ENCODE measurements around the gene DCAF5. TPM values are rescaled to one million over a fixed set of nuclear protein-coding genes. Genes with fewer than 3 reads are reported as not detected.

DCAF5 gene
- total and polyA plus RNA-seq, 2 experiments from 2014 or later = 50.0 to 58.2 TPM

DNA sequence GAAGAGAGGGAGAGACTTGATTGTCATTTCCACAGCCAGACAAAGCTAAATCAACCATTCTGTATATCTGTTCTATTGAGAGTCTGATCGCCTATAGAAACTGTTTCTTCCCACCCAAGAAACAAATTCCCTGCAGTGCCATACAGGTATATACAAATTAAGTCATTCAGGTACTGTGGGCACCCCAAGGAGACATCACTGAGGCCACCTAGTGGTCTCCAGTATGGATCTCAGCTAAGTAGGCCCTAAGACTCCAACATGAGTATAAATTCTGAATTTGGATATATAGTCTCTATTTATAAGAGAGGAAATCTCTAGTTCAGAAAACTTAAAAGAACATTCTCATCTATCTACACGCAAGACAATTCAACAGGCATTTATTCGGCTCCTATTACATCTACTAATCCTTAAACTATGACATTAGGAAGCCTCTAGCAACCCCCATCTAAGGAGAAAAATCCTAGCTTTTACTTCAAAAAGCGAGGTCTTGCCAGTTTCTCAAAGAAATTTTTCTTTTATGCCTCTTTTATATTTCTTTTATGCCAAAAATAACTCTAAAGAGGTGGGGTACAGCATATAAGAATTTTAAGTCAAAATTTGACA lies 62.6 kb downstream of the DCAF5 start:
- Histone ChIP-seq H3K36me3 (peaks cover 31% of the 10 kb centered on the region), H3K27ac (no peak overlapping the region), H3K9me3 (ENCODE audit: low read depth) (no peaks in the 10 kb centered on the region), H3K4me3 (no peak overlapping the region), H3K4me1 (ENCODE audit: low read depth) (peaks cover 20% of the 10 kb centered on the region), H3K27me3 (no peaks in the 10 kb centered on the region)
- peak; percentile 76 for TF ChIP-seq CTCF (IDR thresholded peaks at IDR 0.05; ENCODE audit: low read depth, low read length)
- DNase-seq (ENCODE audit: low read depth in 1 of 2, low spot score in 1 of 2) = peak; percentile 45 to 53

GRCh38 chr14:69089046-69089445 lies 63.9 kb downstream of the DCAF5 start:
- H3K4me3 ChIP-seq = no peak overlapping the region
- no peak overlapping the region for H3K27ac ChIP-seq
- TF ChIP-seq CTCF (IDR thresholded peaks at IDR 0.05; ENCODE audit: low read depth, low read length) = no peak
- H3K9me3 ChIP-seq (ENCODE audit: low read depth) = no peaks in the 10 kb centered on the region
- peaks cover 39% of the 10 kb centered on the region for H3K36me3 ChIP-seq
- peaks cover 10% of the 10 kb centered on the region for H3K4me1 ChIP-seq (ENCODE audit: low read depth)
- no peaks in the 10 kb centered on the region for H3K27me3 ChIP-seq
- DNase-seq (ENCODE audit: low read depth in 1 of 2, low spot score in 1 of 2) = no peak

DNA sequence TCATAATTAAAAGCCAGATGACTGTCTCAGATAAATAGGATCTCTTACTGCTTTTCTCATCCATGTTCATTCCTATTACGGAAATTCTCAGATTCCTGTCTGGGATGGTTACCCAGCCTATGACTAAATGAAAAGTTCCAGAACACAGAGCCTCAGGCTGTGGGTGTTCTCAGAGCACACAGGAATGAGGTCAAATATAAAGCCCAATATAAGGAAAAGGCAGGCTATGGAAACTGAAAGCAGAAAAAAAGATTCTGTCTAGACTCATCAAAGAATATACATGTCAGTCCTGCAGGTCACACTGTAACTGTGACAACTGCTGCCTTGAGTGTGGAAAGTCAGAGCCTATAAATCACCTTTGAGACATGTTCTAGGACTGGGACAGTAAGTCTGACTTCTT lies 64.3 kb downstream of the DCAF5 start:
- Histone ChIP-seq H3K4me3 (no peak overlapping the region), H3K4me1 (ENCODE audit: low read depth) (peaks cover 5% of the 10 kb centered on the region), H3K36me3 (peaks cover 40% of the 10 kb centered on the region), H3K27me3 (no peaks in the 10 kb centered on the region), H3K9me3 (ENCODE audit: low read depth) (no peaks in the 10 kb centered on the region), H3K27ac (no peak overlapping the region)
- DNase-seq (ENCODE audit: low read depth in 1 of 2, low spot score in 1 of 2) = peak in 1 of 2 donors; percentile 50
- no peak for TF ChIP-seq CTCF (IDR thresholded peaks at IDR 0.05; ENCODE audit: low read depth, low read length)

- H3K9me3 ChIP-seq (ENCODE audit: low read depth) = no peaks in the 10 kb centered on the region
- peak overlapping the region; percentile 63 for H3K27ac ChIP-seq
- H3K27me3 ChIP-seq = no peaks in the 10 kb centered on the region
- peak in 1 of 2 donors; percentile 67 for DNase-seq (ENCODE audit: low read depth in 1 of 2, low spot score in 1 of 2)
- no peaks in the 10 kb centered on the region for H3K4me1 ChIP-seq (ENCODE audit: low read depth)
- no peak for TF ChIP-seq CTCF (IDR thresholded peaks at IDR 0.05; ENCODE audit: low read depth, low read length)
- peaks cover 40% of the 10 kb centered on the region for H3K36me3 ChIP-seq
- H3K4me3 ChIP-seq = no peak overlapping the region
Measured at GRCh38 chr14:69087061-69087461, 65.9 kb downstream of the DCAF5 start.

DNA sequence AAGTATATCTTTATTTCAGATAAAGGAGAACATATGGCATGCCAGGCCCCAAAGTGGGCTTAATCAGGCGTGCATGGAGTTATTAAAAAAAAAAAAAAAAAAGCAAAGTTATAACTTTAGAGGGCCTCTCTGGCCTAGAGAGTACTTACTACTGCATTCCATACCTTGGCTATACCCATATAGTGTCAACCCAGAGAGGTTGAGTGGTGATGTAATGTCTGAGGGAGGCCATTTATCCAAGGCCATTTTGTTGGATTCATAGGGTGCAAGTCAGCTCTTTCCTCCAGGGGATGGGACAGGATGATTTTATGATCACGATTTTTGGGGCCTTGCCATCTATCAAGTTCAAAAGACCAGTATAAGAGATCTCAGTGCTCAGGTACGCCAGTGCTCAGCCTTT lies 66.4 kb downstream of the DCAF5 start:
- Histone ChIP-seq H3K4me1 (ENCODE audit: low read depth) (no peaks in the 10 kb centered on the region), H3K9me3 (ENCODE audit: low read depth) (no peaks in the 10 kb centered on the region), H3K27me3 (no peaks in the 10 kb centered on the region), H3K36me3 (peaks cover 45% of the 10 kb centered on the region), H3K27ac (peak overlapping the region; percentile 63), H3K4me3 (no peak overlapping the region)
- no peak for DNase-seq (ENCODE audit: low read depth in 1 of 2, low spot score in 1 of 2)
- TF ChIP-seq CTCF (IDR thresholded peaks at IDR 0.05; ENCODE audit: low read depth, low read length) = no peak

Measured in cardiac muscle cell (in vitro differentiated cells and primary cell).